Breast epithelium (tissue), 3 donors: ENCODE measurements around the gene KLHL7.

ENCODE experiments used
- POLR2A ChIP-seq: fragments of 450-650 bp; IDR thresholded peaks from one replicate; pipeline ENCODE4 v1.6.1; 2016; ENCODE audit warnings: antibody characterized with exemption, mild to moderate bottlenecking, moderate library complexity
- POLR2AphosphoS5 ChIP-seq, 3 donors: sonication (generic); formaldehyde crosslinking; IDR thresholded peaks; one replicate each; pipeline ENCODE4 v1.6.1; 2017; ENCODE audit warnings: antibody characterized with exemption in 3 of 3

DNA sequence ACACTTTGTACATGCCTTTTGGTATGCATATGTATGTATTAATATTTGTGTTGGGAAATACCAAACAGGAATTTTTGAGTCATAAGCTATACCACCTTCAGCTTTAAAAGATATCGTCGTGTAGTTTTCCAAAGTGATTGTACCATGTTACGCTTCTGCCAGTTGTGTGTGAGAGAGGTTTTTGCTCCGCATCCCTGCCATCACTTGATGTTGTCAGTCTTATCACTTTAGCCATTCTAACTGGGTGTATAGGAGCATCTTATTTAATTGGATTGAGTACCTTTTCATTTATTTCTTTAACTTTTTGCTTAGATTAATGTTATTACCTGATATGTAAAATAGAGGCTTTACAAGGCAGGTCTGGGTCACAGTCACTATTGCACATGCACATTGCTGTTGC lies 3.4 kb downstream of the KLHL7 start:
- no peak for TF ChIP-seq POLR2A
- no peak for TF ChIP-seq POLR2AphosphoS5 (IDR thresholded peaks at IDR 0.05)
